DMS79 (cell line): ENCODE results near the gene ZPLD1.

Experiments
- DNase-seq: peaks from one replicate; lab custom pipeline; 2025; lab: John Stamatoyannopoulos, UW

Gene ZPLD1

DNA sequence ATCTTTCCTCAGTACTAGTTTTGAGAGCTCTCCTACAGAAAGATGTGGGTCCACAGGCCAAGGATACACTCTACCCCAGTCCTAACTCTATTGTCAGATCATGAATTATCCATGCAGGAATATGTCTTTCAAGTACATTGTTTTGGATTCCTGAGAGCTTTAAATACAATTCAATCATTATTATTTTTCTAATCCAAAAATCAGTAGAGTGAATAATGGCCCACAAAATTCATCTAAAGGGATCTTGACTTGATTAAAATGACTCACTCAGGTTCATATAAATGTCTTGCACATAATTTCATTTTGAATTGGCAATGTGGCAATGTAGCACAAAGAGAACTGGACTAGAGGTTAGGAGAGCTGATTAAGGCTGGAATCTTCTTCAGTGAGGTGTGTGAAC, 93.9 kb downstream of the ZPLD1 start:
- no peak for DNase-seq
